Osteocyte (in vitro differentiated cells): ENCODE data around the gene CHRNB1. TPM values are rescaled to one million over a fixed set of nuclear protein-coding genes. Genes with fewer than 3 reads are reported as not detected.

ENCODE experiments used
- DNase-seq: peaks from one replicate; pipeline ENCODE4 v3.0.0; 2021; ENCODE audit warnings: mixed read lengths; ENCODE audit not compliant: unreplicated experiment; ENCODE audit errors: extremely low spot score
- H3K27ac Mint-ChIP-seq: one replicate; pipeline ENCODE4 v1.8.0; 2021; ENCODE audit warnings: mild to moderate bottlenecking, mixed read lengths; ENCODE audit not compliant: unreplicated experiment
- H3K27me3 Mint-ChIP-seq: one replicate; pipeline ENCODE4 v1.8.0; 2021; ENCODE audit warnings: mixed read lengths; ENCODE audit not compliant: unreplicated experiment
- H3K36me3 Mint-ChIP-seq: one replicate; pipeline ENCODE4 v1.8.0; 2021; ENCODE audit warnings: mixed read lengths; ENCODE audit not compliant: unreplicated experiment
- H3K4me1 Mint-ChIP-seq: one replicate; pipeline ENCODE4 v1.8.0; 2021; ENCODE audit warnings: mixed read lengths; ENCODE audit not compliant: unreplicated experiment
- H3K4me3 Mint-ChIP-seq: one replicate; pipeline ENCODE4 v1.8.0; 2021; ENCODE audit warnings: mild to moderate bottlenecking, moderate library complexity, mixed read lengths; ENCODE audit not compliant: unreplicated experiment
- H3K9me3 Mint-ChIP-seq: one replicate; pipeline ENCODE4 v1.8.0; 2021; ENCODE audit warnings: mixed read lengths; ENCODE audit not compliant: unreplicated experiment
- CTCF ChIP-seq: fragments of 200-600 bp; sonication (generic); IDR thresholded peaks from 2 replicates; pipeline ENCODE4 v1.5.0; 2021; ENCODE audit warnings: antibody characterized with exemption, mild to moderate bottlenecking, moderate library complexity
- total RNA-seq: library from RNA; stranded (reverse); gene quantifications from 2 replicates; pipeline ENCODE4 v1.2.1, GENCODE V29; 2021

The CHRNB1 gene
- total RNA-seq, 1 donor from 2014 or later = 9.3 TPM

DNA sequence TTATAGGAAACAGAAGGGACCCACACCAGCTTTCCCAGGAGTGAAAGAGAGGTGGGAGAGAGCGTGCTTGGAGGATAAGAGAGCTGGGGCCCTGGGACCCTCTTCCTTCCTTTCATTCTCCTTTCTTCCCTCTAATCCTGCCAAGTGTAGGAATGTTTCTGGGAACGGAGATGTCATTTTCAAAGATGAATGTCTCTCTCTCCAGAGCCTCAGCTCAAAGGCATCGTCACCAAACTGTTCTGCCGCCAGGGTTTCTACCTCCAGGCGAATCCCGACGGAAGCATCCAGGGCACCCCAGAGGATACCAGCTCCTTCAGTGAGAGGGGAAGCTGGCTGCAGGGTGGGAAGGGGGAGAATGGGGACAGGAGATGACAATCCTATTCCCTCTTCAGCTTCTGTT is 3.6 kb upstream of the CHRNB1 start:
- peaks cover 44% of the 10 kb centered on the region for H3K27me3 Mint-ChIP-seq
- peaks cover 49% of the 10 kb centered on the region for H3K4me1 Mint-ChIP-seq
- no peak overlapping the region for H3K27ac Mint-ChIP-seq
- H3K4me3 Mint-ChIP-seq = no peak overlapping the region
- no peaks in the 10 kb centered on the region for H3K9me3 Mint-ChIP-seq
- H3K36me3 Mint-ChIP-seq = peaks cover 2% of the 10 kb centered on the region
- TF ChIP-seq CTCF = no peak
- DNase-seq = no peak

DNA sequence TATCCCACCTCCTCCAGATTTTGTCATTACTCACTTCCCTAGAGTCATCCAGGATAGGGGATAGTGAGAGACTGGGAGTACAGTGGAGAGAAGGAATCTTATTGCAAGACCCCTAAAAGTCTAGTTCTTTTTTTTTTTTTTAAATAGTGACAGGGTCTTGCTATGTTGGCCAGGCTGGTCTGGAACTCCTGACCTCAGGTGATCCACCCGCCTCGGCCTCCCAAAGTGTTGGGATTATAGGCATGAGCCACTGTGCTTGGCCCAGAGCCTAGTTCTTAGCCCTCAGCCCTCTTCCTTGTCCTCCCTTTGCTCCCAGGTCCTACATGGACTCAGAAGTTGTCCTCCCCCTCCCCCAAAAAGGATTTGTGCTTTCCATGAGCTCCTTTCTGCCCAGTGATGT is 2.7 kb upstream of the CHRNB1 start:
- no peak for DNase-seq
- Mint-ChIP-seq H3K4me1 (peaks cover 43% of the 10 kb centered on the region), H3K4me3 (no peak overlapping the region), H3K27ac (no peak overlapping the region), H3K9me3 (no peaks in the 10 kb centered on the region), H3K36me3 (peaks cover 2% of the 10 kb centered on the region), H3K27me3 (peaks cover 45% of the 10 kb centered on the region)
- no peak for TF ChIP-seq CTCF

GRCh38 chr17:7443499-7444485 is 1.1 kb upstream of the CHRNB1 start:
- TF ChIP-seq CTCF = no peak
- Mint-ChIP-seq H3K4me3 (no peak overlapping the region), H3K27me3 (peaks cover 42% of the 10 kb centered on the region), H3K36me3 (no peaks in the 10 kb centered on the region), H3K27ac (no peak overlapping the region), H3K9me3 (no peaks in the 10 kb centered on the region), H3K4me1 (peaks cover 28% of the 10 kb centered on the region)
- no peak for DNase-seq

GRCh38 chr17:7445619-7445968 is 733 bp downstream of the CHRNB1 start:
- DNase-seq = no peak
- TF ChIP-seq CTCF = no peak
- Mint-ChIP-seq H3K27me3 (peaks cover 34% of the 10 kb centered on the region), H3K36me3 (no peaks in the 10 kb centered on the region), H3K4me1 (peaks cover 17% of the 10 kb centered on the region), H3K9me3 (no peaks in the 10 kb centered on the region), H3K4me3 (peak overlapping the region; percentile 68), H3K27ac (peak overlapping the region; percentile 44)

GRCh38 chr17:7448461-7448860 is 3.6 kb downstream of the CHRNB1 start:
- DNase-seq = no peak
- H3K4me3 Mint-ChIP-seq = no peak overlapping the region
- H3K27me3 Mint-ChIP-seq = peaks cover 23% of the 10 kb centered on the region
- no peaks in the 10 kb centered on the region for H3K36me3 Mint-ChIP-seq
- peaks cover 14% of the 10 kb centered on the region for H3K4me1 Mint-ChIP-seq
- H3K9me3 Mint-ChIP-seq = no peaks in the 10 kb centered on the region
- no peak overlapping the region for H3K27ac Mint-ChIP-seq
- no peak for TF ChIP-seq CTCF
